H1 (cell line): ENCODE data around the gene TXNDC5. TPM values are rescaled to one million over a fixed set of nuclear protein-coding genes. Genes with fewer than 3 reads are reported as not detected.

Source experiments
- ASH2L ChIP-seq: fragments of 200-600, 300-600 bp; sonication (generic); IDR thresholded peaks from one replicate; pipeline ENCODE4 v1.7.1; 2017; ENCODE audit warnings: low read length
- CHD7 ChIP-seq: fragments of 300-600 bp; sonication (generic); IDR thresholded peaks from 2 replicates; pipeline ENCODE4 v1.7.1; 2012; ENCODE audit warnings: low read length, moderate library complexity, mild to moderate bottlenecking, inconsistent platforms; ENCODE audit not compliant: insufficient replicate concordance
- HDAC2 ChIP-seq, 2 experiments: fragments of 300-600 bp in 1 of 2; sonication (generic) in 1 of 2; IDR thresholded peaks; 2 replicates each; pipeline ENCODE4 v1.6.1; 2011 to 2012; ENCODE audit warnings: low read depth in 2 of 2, low read length in 2 of 2, mild to moderate bottlenecking in 2 of 2, moderate library complexity in 2 of 2, borderline replicate concordance in 1 of 2, inconsistent platforms in 1 of 2
- HDAC6 ChIP-seq: IDR thresholded peaks from one replicate; pipeline ENCODE4 v1.7.1; 2012; ENCODE audit warnings: low read depth, mild to moderate bottlenecking, inconsistent platforms, low read length, moderate library complexity
- KDM1A ChIP-seq: fragments of 200-600, 300-600 bp; sonication (generic); IDR thresholded peaks from 2 replicates; pipeline ENCODE4 v1.7.1; 2016; ENCODE audit warnings: mild to moderate bottlenecking, low read length, borderline replicate concordance
- NANOG ChIP-seq: IDR thresholded peaks from 2 replicates; pipeline ENCODE4 v1.6.1; 2011; ENCODE audit warnings: low read length, low read depth, mild to moderate bottlenecking, inconsistent platforms; ENCODE audit not compliant: insufficient read depth, poor library complexity, severe bottlenecking
- PHF8 ChIP-seq: fragments of 200-600 bp; sonication (generic); conservative IDR thresholded peaks from 2 replicates; pipeline ENCODE4 v1.7.1; 2012; ENCODE audit warnings: low read depth, mild to moderate bottlenecking, inconsistent platforms, low read length, moderate library complexity
- POLR2A ChIP-seq, 2 experiments: IDR thresholded peaks; 1 replicate in 1 of 2; 2 replicates in 1 of 2; pipeline ENCODE4 v1.6.1; 2011; ENCODE audit warnings: low read depth in 2 of 2, low read length in 2 of 2, mild to moderate bottlenecking in 2 of 2; ENCODE audit errors: control extremely low read depth in 1 of 2
- RXRA ChIP-seq: IDR thresholded peaks from 2 replicates; pipeline ENCODE4 v1.6.1; 2011; ENCODE audit warnings: low read depth, mild to moderate bottlenecking, low read length, moderate library complexity; ENCODE audit not compliant: insufficient read depth
- SUZ12 ChIP-seq: fragments of 200-600 bp; sonication (generic); IDR thresholded peaks from 2 replicates; pipeline ENCODE4 v1.6.1; 2012; ENCODE audit warnings: mild to moderate bottlenecking, inconsistent platforms, low read length, moderate library complexity, mixed read lengths
- polyA plus RNA-seq, 7 experiments: library from polyadenylated mRNA; depleted of rRNA in 3 of 7; stranded (reverse) in 5 of 7; unstranded in 2 of 7; fragments of >200 nt in 5 of 7; fragments of 200-250 nt in 2 of 7; gene quantifications; 1 replicate in 5 of 7; 2 replicates in 1 of 7; 4 replicates in 1 of 7; pipeline versions ENCODE4 v1.2.1 to v1.2.3, GENCODE V29; 2011 to 2013; ENCODE audit warnings: missing spikeins in 2 of 7, mixed read lengths in 2 of 7
- total RNA-seq: library from RNA; stranded (reverse); fragmentation: NEBNext Ultra II Directional; extraction: Animal tissue kit (Norgen Biotek cat#: 25700); gene quantifications from 2 replicates; pipeline ENCODE4 v1.2.1, GENCODE V29; 2021
- TF ChIP-seq, protein P1 (sequence below): IDR thresholded peaks from 2 replicates; pipeline ENCODE4 v1.6.1; 2011; ENCODE audit warnings: low read depth, mild to moderate bottlenecking, low read length; ENCODE audit not compliant: insufficient read depth

Gene TXNDC5
- total and polyA plus RNA-seq, 2 of the 8 experiments (the other 6 are each of a cell fraction or from before 2014, with no cell fraction given) = 114 to 172 TPM

DNA sequence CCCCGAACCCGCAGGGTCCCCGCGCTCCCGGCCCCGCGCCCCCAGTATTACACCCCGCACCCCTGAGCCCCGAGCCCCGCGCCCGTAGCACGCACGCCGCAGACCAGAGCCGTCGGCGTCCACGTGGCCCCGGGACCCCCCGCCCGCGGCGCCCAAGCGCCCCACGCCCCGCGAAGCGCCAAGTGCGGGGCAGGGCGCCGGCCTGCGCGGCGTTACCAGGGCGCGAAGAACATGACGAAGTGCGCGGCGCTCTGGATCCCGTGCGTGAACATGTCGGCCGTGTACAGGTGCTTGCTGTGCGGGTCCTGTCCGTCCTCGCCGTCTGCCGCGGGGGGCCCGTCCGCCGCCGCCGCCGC is 312 bp downstream of the TXNDC5 start (continued):
- TF ChIP-seq CHD7 (no peak), ASH2L (no peak), HDAC2 (IDR thresholded peaks at IDR 0.05; ENCODE audit: borderline replicate concordance in 1 of 2, low read depth in 2 of 2, low read length in 2 of 2) (no peak), HDAC6 (no peak), SUZ12 (no peak), POLR2A (IDR thresholded peaks at IDR 0.05; ENCODE audit: control extremely low read depth in 1 of 2, low read depth in 2 of 2, low read length in 2 of 2) (no peak; a peak in 1 of 3 replicates), NANOG (no peak), RXRA (no peak), PHF8 (peak; percentile 20; the same call in 1 of the 2 replicates), KDM1A (no peak)
- TF ChIP-seq, protein P1, sequence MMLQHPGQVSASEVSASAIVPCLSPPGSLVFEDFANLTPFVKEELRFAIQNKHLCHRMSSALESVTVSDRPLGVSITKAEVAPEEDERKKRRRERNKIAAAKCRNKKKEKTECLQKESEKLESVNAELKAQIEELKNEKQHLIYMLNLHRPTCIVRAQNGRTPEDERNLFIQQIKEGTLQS = no peak
